Kidney capillary endothelial cell (primary cell): ENCODE results near the gene CTNNA3.

Experiments used
- DNase-seq: peaks from one replicate; pipeline ENCODE4 v3.0.0-alpha.2; 2018; ENCODE audit warnings: low spot score

CTNNA3 gene

GRCh38 chr10:66747451-66747850 is 948.5 kb downstream of the CTNNA3 start:
- no peak for DNase-seq

- DNase-seq = no peak
Observed at GRCh38 chr10:66746711-66747110, 949.3 kb downstream of the CTNNA3 start.

DNA sequence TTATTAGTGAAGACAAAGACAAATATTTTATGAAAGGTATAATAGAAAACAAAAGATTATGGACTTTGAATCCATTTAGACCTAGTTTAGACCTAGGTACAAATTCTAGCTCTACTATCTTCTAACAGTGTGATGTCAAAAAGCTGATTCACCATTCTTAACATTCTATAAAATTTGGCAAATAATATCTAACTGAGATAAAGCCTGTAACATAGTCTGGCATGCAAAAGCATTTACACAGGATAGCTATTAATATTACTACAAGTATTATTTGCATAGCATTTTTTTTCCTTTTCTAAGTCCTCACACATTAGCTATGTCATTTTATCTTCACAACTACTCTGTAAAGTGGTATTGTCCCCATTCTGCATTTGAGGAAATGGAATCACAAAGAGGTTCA is 949.7 kb downstream of the CTNNA3 start:
- no peak for DNase-seq

- no peak for DNase-seq
Observed at GRCh38 chr10:66744915-66745314, 951.1 kb downstream of the CTNNA3 start.

- no peak for DNase-seq
Observed at GRCh38 chr10:66737241-66737640, 958.8 kb downstream of the CTNNA3 start.

DNA sequence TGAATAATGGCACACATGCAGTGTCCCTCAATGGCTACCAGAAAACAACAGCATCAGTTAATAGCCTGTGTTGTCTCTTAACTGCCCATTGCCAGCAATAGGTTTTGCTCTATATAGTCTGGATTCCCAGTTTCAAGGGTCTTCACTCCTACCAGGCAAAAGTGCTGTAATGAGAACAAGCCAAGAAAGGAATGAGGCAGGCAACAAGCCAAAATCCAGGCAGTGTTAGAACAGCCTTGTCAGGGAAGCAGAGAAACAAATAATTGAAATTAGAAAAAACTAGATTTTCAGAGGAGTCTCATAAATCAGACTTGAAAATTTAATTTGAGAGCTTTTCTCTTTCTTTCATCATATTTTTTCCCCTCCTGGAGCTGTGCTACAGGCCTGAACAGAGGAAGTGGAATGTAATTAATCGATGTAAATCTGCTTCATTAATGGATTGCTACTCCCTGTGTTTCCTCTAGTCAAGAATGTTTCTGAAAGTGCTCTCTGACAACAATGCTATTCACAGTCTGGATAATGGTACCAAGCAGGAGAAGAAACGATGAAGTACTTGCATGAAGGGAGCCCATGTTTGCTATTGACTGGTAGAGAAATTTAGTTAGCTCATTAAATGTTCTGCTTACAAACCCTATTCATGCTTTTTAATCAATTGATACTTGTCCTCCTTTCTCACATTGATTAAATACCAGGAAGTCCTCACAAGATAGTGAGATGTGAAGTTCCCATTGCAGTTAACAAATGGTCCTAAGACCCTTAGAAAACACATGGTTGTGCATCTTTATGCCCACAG is 972.2 kb downstream of the CTNNA3 start:
- no peak for DNase-seq

GRCh38 chr10:66719483-66719882 is 976.5 kb downstream of the CTNNA3 start:
- DNase-seq = no peak

DNA sequence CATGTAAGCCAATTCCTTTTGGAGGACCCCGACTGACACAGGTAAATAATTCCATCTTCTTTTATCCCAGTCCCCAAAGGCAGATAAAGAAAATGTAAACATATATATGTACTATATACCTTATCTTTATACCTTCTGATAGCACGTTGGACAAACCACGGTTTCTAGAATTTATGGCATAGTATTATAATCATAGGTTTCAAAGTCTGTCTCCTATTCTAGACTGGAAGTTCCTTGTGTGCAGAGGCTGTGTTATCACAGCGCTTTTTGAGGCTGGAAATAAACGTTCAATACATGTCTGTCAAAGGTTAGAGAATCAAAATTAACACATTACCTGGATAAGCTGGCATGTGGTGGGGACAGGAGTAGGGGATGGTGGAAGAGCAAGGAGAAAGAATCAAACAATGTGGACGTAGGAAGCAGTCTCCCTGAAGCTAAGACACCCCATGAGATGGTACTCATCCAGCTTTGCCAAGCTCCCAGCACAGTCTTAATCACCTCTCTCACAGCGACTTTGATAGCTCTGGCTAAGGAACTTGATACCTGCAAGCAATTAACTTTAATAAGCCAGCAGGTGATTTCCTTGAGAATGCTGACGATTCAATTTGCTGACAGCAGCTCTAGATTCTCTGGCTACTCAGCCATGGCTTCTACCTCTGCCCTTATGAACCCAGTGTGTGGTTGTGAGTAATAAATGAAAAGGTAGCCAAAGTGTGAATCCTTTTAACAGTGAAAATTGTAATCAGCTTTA is 978.6 kb downstream of the CTNNA3 start:
- DNase-seq = no peak

- DNase-seq = no peak
Observed at GRCh38 chr10:66714741-66715140, 981.3 kb downstream of the CTNNA3 start.

DNA sequence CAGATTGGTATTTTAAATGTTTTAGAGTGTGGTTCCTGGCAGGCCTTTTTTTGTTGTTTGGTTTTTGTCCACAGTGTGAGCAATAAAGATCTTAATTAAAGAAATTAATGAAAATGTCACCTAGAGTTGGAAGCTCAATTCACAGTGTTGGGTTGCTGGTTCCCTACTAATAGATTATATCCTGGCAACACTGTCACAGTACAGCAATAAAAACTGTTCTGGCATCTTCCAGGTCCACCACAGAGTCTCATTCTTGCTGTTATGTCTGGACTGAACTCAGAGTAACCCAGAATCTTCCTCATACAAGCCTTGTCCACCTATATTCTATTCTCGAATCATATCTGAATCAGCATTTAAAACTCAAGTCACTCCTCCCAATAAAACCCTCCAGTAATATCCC is 982.6 kb downstream of the CTNNA3 start:
- DNase-seq = no peak

DNA sequence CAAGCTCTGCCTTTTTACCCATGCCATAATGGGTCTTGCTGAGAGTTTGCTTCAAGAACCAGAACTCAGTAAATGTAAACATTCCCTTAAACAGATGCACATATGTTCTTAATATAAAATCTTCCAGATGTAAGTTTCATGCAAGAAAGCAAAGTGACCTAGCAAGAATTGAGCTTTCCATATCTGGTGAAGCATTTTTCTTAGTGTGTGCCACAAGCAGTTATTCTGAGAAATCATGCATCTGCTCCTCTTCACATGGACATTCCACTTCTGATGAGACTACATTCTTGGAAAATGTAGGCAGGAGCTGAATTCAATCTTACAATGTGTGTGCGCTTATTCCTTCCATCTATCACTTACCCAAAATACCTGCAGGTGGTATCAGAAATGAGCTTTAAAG is 997.9 kb downstream of the CTNNA3 start:
- no peak for DNase-seq

GRCh38 chr10:66695046-66695445 is 1000.9 kb downstream of the CTNNA3 start:
- no peak for DNase-seq

DNA sequence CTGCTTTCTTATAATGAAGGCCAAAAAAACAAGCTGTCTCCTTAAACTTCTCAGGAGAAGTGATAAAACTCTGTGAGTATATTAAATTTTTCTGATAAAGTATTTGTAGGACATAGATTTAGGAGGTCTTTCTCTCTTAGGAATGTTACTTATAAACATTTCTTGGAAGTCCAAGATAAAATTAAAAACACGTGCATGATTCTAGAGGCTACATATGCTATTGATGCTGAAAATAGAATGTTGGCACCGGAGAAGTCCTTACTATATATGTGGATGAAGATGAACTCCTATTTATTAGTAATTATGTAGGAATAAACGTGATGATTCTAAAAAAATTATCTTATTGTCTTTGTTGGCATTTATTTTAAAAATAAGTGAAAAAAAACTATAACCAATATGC is 1011.4 kb downstream of the CTNNA3 start:
- DNase-seq = no peak

DNA sequence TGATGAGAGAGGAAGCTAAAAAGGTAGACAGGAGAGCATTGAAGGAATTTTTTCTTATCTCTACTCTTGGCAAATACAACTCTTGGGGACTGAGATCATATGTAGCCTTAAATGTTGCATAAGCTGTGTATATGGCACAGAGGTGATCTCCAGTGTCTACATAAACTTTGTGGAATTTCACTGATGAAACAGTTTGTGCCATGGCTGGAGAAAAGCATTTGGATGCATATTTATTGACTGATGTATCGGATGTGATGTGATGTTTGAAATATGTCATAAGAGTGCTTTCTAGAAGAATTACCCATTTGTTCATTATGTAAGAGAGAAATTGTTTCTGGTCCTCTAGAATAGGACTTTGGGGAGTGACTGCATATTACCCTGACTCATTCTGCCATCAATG is 1015.1 kb downstream of the CTNNA3 start:
- no peak for DNase-seq

DNA sequence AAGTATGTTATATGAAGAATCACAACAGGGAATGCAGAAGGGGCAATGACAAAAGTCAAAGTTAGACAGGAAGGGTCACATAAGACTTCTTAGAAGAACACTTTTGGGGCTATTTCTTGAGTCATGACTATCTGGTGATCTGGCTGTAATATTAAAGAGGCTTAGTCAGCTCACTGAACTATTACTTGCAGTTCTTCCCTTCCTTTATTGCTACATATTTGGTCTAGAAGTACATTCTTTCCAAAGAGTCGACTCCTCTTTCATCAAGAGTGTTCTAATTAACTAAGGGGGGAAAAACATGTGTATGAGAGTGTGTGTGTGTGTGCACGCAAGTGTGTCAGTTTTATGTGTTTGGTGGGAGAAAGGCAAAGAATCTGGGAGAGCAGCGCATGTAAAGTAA is 1017.5 kb downstream of the CTNNA3 start:
- DNase-seq = no peak

- DNase-seq = no peak
Observed at GRCh38 chr10:66673071-66673470, 1022.9 kb downstream of the CTNNA3 start.

DNA sequence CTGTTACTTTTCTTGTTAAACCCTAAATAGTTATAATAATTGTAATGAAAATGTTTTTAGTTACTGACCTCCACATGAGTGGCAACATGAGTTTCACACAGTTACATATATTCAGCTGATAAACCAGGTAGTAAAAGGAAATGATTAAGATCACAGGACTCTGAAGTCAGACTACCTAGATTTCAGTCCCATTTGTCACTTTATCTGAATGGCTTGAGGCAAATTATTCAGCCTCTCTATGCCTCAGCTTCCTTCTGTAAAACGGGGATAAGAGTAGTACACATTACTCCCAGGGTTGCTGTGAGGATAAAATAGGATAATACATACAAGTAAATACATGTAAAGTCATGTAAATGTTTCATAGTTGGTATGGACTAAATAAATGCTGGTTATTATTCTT is 1024.4 kb downstream of the CTNNA3 start:
- no peak for DNase-seq

DNA sequence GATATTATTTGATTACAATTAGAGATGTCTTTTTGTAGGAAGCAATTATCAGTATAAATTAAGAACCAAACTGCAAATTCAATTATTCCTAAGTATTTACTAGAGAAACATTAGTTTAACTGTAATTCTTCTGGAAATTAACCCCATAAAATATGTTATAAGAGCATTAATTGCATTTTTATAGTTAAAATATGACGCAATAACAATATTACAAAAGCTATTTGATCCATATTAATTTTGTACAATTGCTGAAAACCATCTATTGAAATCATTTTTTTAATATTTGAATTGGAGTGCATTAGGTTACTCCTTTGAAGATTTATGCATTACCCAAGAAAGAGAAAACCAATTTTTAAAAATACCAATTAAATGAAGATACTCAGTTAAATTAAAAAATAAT is 1024.9 kb downstream of the CTNNA3 start:
- DNase-seq = no peak

- no peak for DNase-seq
Observed at GRCh38 chr10:66656499-66656898, 1039.5 kb downstream of the CTNNA3 start.

GRCh38 chr10:66654861-66655260 is 1041.1 kb downstream of the CTNNA3 start:
- DNase-seq = no peak

GRCh38 chr10:66651308-66652082 is 1044.5 kb downstream of the CTNNA3 start:
- DNase-seq = no peak

DNA sequence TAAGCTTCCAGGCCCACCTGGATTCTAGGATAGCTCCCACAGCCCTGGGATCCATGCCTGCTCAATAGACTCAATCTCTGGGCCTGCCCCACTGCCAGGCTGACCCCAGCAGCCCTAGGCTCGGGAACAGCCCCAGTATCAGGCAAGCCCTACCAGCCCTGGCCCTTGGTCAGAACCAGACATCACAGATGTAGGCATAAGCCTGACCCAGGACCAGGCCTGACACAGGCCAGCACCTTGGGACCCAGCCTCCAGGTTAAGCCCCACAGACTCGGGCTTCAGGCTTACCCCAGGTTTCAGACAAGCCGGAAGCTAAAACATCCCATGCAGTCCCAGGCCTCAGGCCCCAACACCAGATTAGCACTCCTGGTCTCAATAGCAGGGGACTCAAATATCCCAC is 1046.4 kb downstream of the CTNNA3 start:
- DNase-seq = no peak

GRCh38 chr10:66642217-66642616 is 1053.8 kb downstream of the CTNNA3 start:
- DNase-seq = no peak
